Body of pancreas (tissue), 4 donors: Measurements from ENCODE around the gene FAM83G.

Source experiments
- CTCF ChIP-seq, 7 experiments: fragments of 450-650 bp in 4 of 7; fragments of 200-600 bp in 3 of 7; sonication (generic) in 3 of 7; IDR thresholded peaks; one replicate each; pipeline ENCODE4 v1.5.1; 2016 to 2019; ENCODE audit warnings: antibody characterized with exemption in 7 of 7
- POLR2A ChIP-seq, 3 donors: fragments of 450-650 bp; IDR thresholded peaks; one replicate each; pipeline ENCODE4 v1.6.1; 2016; ENCODE audit warnings: antibody characterized with exemption in 3 of 3, mild to moderate bottlenecking in 2 of 3

GRCh38 chr17:18978655-18979054, 25.9 kb downstream of the FAM83G start:
- no peak for TF ChIP-seq CTCF (IDR thresholded peaks at IDR 0.05)
- no peak for TF ChIP-seq POLR2A (IDR thresholded peaks at IDR 0.05)
